T-helper 22 cell (primary cell): ENCODE data around the gene TEDC2.
"Not testable (repeated sequence)": the region's sequence is repeated elsewhere in the genome, so short reads cannot be mapped to it uniquely, and the experiment has no call there.

Source experiments
- DNase-seq: peaks from one replicate; pipeline ENCODE4 v3.0.0-alpha.2; 2020; ENCODE audit warnings: low read depth

Gene TEDC2

DNA sequence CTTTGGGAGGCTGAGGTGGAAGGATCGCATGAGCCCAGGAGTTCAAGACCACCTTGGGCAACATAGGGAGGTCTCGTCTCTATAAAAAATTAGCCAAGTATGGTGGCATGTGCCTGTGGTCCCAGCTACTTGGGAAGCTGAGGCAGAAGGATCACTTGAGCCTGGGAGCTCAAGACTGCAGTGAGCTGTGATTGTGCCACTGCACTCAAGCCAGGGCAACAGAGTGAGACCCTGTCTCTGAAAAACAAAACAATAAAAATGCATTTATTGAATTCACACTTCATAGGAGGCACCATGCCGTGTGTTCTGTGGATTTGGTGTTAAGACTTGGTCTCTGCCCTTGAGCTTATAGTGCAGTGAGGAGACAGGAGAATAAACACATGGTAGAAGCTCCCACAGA lies 17.4 kb downstream of the TEDC2 start:
- no peak for DNase-seq

DNA sequence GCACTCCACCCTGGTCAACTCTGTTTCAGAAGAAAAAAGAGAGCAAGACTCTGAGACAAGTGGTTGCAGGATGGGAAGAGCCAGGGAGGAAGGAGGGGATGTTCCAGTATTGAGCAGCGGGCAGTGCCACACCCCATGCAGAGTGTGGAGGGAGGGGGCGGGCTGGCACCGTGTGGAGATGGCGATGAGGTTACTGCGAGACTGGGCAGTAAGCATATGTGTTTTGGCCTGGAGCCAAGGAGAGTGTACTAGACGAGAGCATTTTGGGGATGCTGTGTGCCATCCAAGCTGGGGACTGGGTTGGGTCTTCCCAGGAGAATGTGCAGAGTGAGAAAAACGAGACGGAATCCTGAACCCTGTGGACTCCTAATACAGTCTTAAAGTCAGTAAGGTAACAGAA lies 18.4 kb downstream of the TEDC2 start:
- DNase-seq, result no peak

DNA sequence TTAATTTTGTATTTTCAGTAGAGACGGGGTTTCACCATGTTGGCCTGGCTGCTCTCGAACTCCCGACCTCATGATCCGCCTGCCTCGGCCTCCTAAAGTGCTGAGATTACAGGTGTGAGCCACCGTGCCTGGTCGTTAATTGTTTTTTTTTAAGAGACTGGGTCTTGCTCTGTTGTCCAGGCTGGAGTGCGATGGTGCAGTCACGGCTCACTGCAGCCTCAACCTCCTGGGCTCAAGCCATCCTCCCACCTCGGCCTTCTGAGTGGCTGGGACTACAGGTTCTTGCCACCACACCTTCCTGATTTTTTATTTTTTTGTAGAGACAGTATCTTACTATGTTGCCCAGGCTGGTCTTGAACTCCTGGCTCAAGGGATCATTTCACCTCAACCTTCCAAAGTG lies 20.1 kb downstream of the TEDC2 start:
- not testable (repeated sequence) for DNase-seq

- no peak for DNase-seq
Observed at GRCh38 chr16:2480948-2481347, 21.0 kb downstream of the TEDC2 start.

DNA sequence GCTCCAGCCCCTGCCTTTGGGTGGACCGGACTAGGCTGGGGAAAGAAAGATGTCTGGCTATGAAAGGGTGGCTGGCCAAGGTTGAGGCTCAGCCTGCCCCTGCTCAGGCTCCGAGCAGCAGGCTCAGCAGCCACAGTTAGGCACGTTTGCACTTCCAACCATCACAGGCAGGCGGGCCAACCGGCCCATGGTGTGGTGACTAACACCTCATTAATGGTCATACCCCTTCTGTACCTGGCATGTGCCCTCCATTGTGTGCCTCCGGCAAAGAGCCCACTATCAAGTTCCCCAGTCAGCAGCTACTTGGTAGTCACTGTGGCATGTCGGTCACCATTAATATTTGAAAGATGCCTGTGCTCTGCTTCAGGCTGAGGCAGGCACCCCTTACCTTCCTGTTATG lies 21.8 kb downstream of the TEDC2 start:
- no peak for DNase-seq

GRCh38 chr16:2482249-2482648 lies 22.3 kb downstream of the TEDC2 start:
- DNase-seq, result no peak

DNA sequence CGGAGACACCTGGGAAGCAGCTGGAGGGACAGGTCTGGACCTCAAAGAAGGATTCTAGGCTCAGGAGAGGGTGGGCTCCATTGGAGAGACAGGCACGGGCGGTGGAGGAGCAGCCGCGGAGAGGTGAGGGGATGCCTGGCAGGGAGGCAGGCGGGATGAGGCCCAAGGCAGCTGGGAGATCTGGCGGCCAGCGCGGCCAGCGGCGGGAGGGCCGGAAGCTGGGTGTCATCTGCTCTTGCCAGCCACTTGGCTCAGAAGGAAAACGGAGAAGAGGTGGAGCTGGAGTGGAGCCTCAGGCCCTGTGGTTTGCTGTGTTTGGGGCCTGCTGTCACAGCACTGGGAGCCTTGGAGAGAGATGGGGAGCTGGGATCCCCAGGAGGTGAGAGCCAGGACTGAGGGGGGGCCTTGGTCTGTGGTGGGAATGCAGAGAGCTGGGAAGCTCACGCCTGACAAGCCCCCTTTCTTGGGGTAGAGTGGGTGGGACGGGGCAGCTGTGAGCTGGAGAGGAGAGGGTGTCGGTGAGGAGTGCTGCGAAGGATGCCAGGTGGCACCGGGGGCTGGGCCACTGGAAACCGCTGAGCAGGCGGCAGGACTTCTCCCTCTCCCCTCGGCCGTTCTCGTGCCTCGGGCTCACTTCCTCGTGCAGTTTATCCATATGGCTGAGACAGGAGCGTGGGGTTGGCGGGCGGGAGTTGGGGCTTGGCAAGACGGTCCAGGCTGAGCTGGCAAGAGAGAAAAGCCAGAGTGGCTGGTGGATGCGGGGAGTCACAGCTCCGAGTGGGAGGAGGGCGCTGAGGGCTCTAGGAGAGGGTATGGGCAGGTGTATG lies 23.0 kb downstream of the TEDC2 start:
- DNase-seq, result no peak

- DNase-seq, result no peak
Observed at GRCh38 chr16:2483939-2484897, 24.3 kb downstream of the TEDC2 start.

- DNase-seq, result no peak
Observed at GRCh38 chr16:2484898-2485508, 25.1 kb downstream of the TEDC2 start.

- no peak for DNase-seq
Observed at GRCh38 chr16:2485811-2486507, 26.1 kb downstream of the TEDC2 start.

DNA sequence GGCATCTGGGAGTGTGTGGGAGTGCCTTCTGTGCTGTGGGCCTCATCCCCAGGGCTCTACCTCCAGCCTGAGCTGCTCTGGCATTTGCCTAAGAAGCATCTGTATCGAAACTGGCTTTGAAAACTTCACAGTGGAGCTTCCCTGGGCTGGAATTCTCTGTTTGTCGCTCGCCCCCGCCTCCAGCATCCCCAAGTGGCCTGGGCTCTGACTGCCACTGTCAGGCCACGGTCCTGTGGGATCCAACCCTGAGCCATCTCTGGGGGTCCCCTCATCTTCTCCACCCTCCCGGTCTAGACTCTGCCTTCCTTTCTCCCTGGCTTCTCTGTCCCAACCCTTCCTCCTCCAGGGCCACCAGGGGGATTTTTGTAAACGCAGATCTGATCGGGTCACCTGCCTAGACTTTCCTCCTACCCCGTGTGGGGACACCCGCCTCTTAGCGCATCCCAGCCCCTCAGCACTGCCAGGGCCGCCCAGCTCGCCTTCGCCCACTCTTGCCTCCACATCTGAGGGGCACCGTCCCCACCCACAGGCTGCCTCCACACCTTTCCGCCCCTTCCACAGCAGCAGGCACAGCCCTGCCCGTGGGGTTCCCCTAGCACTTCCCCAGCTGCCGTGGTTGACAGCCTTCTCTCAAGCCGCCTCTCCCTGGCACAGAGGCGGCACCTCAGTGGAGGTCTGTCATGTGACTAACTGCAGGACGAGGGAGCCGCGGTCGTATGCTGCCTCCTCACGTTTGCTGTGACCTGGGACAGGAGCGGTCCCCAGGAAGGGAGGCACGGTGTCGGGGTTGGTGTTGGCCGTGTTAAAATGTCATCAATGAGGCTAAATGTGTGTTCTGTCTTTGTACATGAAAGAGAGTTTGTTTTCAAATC lies 27.0 kb downstream of the TEDC2 start:
- DNase-seq, result peak; percentile 66

DNA sequence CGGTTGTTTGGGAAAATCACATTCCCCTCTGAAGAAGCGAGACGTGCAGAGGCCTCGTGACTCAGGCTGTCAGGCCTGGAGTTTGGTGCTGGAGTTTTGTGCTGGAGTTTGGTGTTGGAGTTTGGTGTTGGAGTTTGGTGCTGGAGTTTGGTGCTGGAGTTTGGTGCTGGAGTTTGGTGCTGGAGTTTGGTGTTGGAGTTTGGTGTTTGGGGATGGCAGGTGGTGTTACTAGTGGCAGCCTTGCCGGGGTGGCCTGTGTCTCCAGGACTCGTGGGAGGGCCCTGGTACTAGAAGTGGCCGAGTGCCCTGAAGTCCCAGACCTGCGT lies 27.6 kb downstream of the TEDC2 start:
- no peak for DNase-seq

DNA sequence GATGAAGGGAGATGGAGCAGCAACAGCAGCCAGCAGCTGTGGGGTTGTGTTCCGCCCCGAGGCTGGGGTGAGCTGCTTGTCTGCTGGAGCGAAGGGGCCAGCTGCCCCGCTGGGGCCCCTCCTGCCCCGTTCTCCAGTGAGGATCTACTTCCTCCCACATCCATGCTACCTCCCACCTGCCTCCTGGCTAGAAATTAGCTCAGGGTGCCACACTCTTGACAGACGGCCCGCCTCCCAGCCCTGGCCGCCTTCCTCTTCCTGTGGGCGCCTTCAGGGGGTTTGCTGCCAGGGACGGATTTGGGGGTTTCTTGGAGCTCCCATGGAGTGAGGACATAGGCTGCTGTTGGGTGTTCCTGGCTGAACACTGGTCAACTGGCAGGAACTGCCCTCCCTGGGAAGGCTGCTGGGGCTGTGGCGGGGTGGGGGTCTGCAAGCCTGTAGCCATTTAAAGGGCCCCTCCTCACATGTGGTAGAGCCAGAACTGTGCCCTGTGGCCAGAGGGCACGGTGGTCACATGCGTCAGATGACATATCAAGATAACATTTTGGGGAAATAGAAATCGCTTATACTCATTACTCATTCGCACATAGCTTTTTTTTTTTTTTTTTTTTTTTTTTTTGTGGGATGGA lies 28.1 kb downstream of the TEDC2 start:
- DNase-seq, result no peak

- no peak for DNase-seq
Observed at GRCh38 chr16:2489581-2489980, 29.7 kb downstream of the TEDC2 start.

- DNase-seq, result no peak
Observed at GRCh38 chr16:2490190-2491105, 30.5 kb downstream of the TEDC2 start.

DNA sequence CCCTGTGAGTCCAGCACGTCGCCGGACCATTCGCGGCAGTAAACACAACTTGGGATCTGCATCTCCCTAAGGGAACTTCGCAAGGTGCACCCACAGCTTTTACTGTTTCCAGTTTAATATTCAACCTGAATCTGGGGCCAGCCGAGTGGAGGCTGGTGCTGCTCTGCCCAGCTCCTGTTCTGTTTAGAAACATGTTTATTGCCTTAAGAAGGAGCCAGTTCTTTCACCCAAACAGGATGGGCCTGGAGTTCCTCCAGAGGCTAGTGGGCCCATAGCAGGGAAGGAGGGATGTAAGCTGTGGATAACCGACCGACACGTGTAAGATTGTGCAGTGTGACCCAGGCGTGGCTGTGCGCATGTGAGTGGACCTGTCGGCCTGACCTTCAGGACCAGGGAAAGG lies 32.4 kb downstream of the TEDC2 start:
- DNase-seq, result no peak

DNA sequence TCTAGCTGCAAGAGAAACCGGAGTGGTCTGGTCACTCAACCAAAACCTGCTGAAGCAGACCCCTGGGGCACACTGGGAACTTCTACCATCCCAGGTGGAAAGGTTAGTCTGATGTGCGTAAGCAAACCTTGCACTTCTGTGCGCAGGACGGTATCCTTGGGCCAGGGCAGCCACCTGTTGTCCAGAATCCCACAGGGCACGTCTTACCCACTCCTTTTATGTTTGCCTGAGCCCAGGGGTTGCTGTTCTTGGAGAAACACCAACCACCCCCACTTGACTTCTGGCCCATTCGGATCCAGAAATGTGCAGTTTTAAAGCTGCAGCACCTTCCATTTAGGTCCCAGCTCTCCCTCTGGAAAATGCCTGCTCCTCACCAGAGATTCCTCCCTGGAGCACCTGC lies 33.7 kb downstream of the TEDC2 start:
- no peak for DNase-seq

- DNase-seq, result no peak
Observed at GRCh38 chr16:2494616-2495015, 34.7 kb downstream of the TEDC2 start.

- no peak for DNase-seq
Observed at GRCh38 chr16:2495041-2495440, 35.1 kb downstream of the TEDC2 start.
